Measurements from ENCODE around the gene OBSL1. TPM values are rescaled to one million over a fixed set of nuclear protein-coding genes. Genes with fewer than 3 reads are reported as not detected.

Gene OBSL1
- total and polyA plus RNA-seq, 2 donors (not counting 3 experiments of a cell fraction or from before 2014, with no cell fraction given): 16.7 to 20.7 TPM

GRCh38 chr2:219501849-219502248, 69.5 kb downstream of the OBSL1 start:
- H3K9ac ChIP-seq (replicated peaks; ENCODE audit: extremely low read depth, insufficient read depth, low read length): no peak overlapping the region
- H3K36me3 ChIP-seq (ENCODE audit: control insufficient read depth in 2 of 2, extremely low read depth in 1 of 2, insufficient read depth in 2 of 2, low read length in 2 of 2): peaks cover 0 to 28% of the 10 kb centered on the region in 2 experiments
- TF ChIP-seq POLR2AphosphoS5 (IDR thresholded peaks at IDR 0.05; ENCODE audit: insufficient read depth, low read depth, low read length) (no peak), MAX (IDR thresholded peaks at IDR 0.05; ENCODE audit: insufficient read depth, insufficient read length) (no peak), CTCF (IDR thresholded peaks at IDR 0.05; ENCODE audit: extremely low read depth in 1 of 2, insufficient read depth in 1 of 2, low read depth in 1 of 2, low read length in 2 of 2) (no peak), JUN (IDR thresholded peaks at IDR 0.05; ENCODE audit: borderline replicate concordance, insufficient read depth, insufficient read length, low read depth) (no peak), FOS (IDR thresholded peaks at IDR 0.05; ENCODE audit: borderline replicate concordance, insufficient read depth, low read length) (no peak), MYC (IDR thresholded peaks at IDR 0.05; ENCODE audit: low read depth, low read length) (no peak), POLR2A (IDR thresholded peaks at IDR 0.05; ENCODE audit: low read depth, low read length) (no peak), EZH2 (IDR thresholded peaks at IDR 0.05; ENCODE audit: borderline replicate concordance, low read depth, low read length, severe bottlenecking) (no peak), GATA2 (IDR thresholded peaks at IDR 0.05; ENCODE audit: insufficient read depth, insufficient read length, low read depth, low read length) (no peak)
- H4K20me1 ChIP-seq (replicated peaks; ENCODE audit: control insufficient read depth, extremely low read depth, insufficient read depth, low read length): no peaks in the 10 kb centered on the region
- ChIA-PET POLR2A (no interaction called here), CTCF (no interaction called here)
- peaks cover 7 to 9% of the 10 kb centered on the region in 2 experiments for H3K27me3 ChIP-seq (ENCODE audit: control insufficient read depth in 2 of 2, insufficient read depth in 2 of 2, low read length in 2 of 2)
- H3K9me1 ChIP-seq (replicated peaks; ENCODE audit: control insufficient read depth, extremely low read depth, insufficient read depth, low read length): no peaks in the 10 kb centered on the region
- peaks cover 12% of the 10 kb centered on the region for H3K4me1 ChIP-seq (ENCODE audit: control insufficient read depth, extremely low read depth, insufficient read depth, low read length)
- intact Hi-C loops (cut with micrococcal nuclease) (no loop called here), dilution Hi-C loops (cut with MboI; ENCODE audit: extremely low pct_ligation_motif_present, low sequenced_read_pairs) (no loop called here)
- H3K27ac ChIP-seq (ENCODE audit: insufficient read depth, low read depth, low read length): no peak overlapping the region
- no peak overlapping the region for H2AFZ ChIP-seq (ENCODE audit: low read depth, low read length)
- H3K4me2 ChIP-seq (ENCODE audit: insufficient read depth, low read length): no peak overlapping the region
- H3K9me3 ChIP-seq (replicated peaks; ENCODE audit: control insufficient read depth, insufficient read depth, low read length): no peaks in the 10 kb centered on the region
- no peak for FAIRE-seq
- no TSS peak for BruUV-seq (replicated peaks)
- DNase-seq (ENCODE audit: low read depth, low spot score): no peak
- no peak overlapping the region for H3K4me3 ChIP-seq (replicated peaks in 1 of 3; ENCODE audit: insufficient read depth in 1 of 3, low read depth in 1 of 3, low read length in 3 of 3)
- H3K79me2 ChIP-seq (ENCODE audit: control insufficient read depth, insufficient read depth, low read length): no peaks in the 10 kb centered on the region

Small RNA genes within 50 kb of the gene (microRNA-seq; reads per million reads assigned to microRNA genes)
- gene MIR3132 (ENCODE audit: borderline number of aligned reads, borderline replicate concordance): not detected

Small RNA genes within 50 kb of the gene (small RNA-seq; reads per million reads assigned to genes)
- gene MIR3132 (ENCODE audit: insufficient read depth, insufficient read length, low read depth, low replicate concordance) (not detected), gene RN7SKP213 (ENCODE audit: insufficient read depth, insufficient read length, low read depth, low replicate concordance) (not detected)

Other genes with a start within 250 kb of the OBSL1 start
- not detected in 2 replicates for gene RESP18, start 238.8 kb downstream of the OBSL1 start, total RNA-seq
- not detected in 2 replicates for gene RESP18, start 238.8 kb downstream of the OBSL1 start, polyA plus RNA-seq
- gene DNPEP, start 183.6 kb downstream of the OBSL1 start, total RNA-seq: 40.4 and 43.1 TPM in 2 replicates
- gene DNPEP, start 183.6 kb downstream of the OBSL1 start, polyA plus RNA-seq: 77.5 and 83.2 TPM in 2 replicates
- gene DES, start 153.2 kb downstream of the OBSL1 start, total RNA-seq: not detected in 2 replicates
- gene DES, start 153.2 kb downstream of the OBSL1 start, polyA plus RNA-seq: not detected in 2 replicates
- 0.21 and 0.84 TPM in 2 replicates for gene SPEG, start 136.7 kb downstream of the OBSL1 start, total RNA-seq
- gene SPEG, start 136.7 kb downstream of the OBSL1 start, polyA plus RNA-seq: 3.5 TPM in 2 replicates
- gene GMPPA, start 72.6 kb downstream of the OBSL1 start, total RNA-seq: 34.1 and 39.1 TPM in 2 replicates
- gene GMPPA, start 72.6 kb downstream of the OBSL1 start, polyA plus RNA-seq: 104 and 126 TPM in 2 replicates
- not detected in 2 replicates for gene ASIC4, start 57.1 kb downstream of the OBSL1 start, total RNA-seq
- not detected in 2 replicates for gene ASIC4, start 57.1 kb downstream of the OBSL1 start, polyA plus RNA-seq
- gene CHPF, start 27.7 kb downstream of the OBSL1 start, total RNA-seq: 0.24 and 0.30 TPM in 2 replicates
- 0.32 and 0.72 TPM in 2 replicates for gene CHPF, start 27.7 kb downstream of the OBSL1 start, polyA plus RNA-seq
- not detected in 2 replicates for gene TMEM198, start 27.5 kb downstream of the OBSL1 start, total RNA-seq
- not detected in 2 replicates for gene TMEM198, start 27.5 kb downstream of the OBSL1 start, polyA plus RNA-seq
- not detected in 2 replicates for gene INHA, start 771 bp upstream of the OBSL1 start, total RNA-seq
- gene INHA, start 771 bp upstream of the OBSL1 start, polyA plus RNA-seq: 0.06 and 0.10 TPM in 2 replicates
- 19.2 and 20.2 TPM in 2 replicates for gene STK11IP, start 26.3 kb upstream of the OBSL1 start, total RNA-seq
- gene STK11IP, start 26.3 kb upstream of the OBSL1 start, polyA plus RNA-seq: 17.7 and 19.8 TPM in 2 replicates
- gene SLC4A3, start 56.1 kb upstream of the OBSL1 start, total RNA-seq: 0.21 and 0.35 TPM in 2 replicates
- gene SLC4A3, start 56.1 kb upstream of the OBSL1 start, polyA plus RNA-seq: 0.24 and 0.29 TPM in 2 replicates

All from endothelial cell of umbilical vein (primary cell).